ENCODE results near the gene PTPN23. TPM values are rescaled to one million over a fixed set of nuclear protein-coding genes. Genes with fewer than 3 reads are reported as not detected.
"Not testable (repeated sequence)": the region's sequence is repeated elsewhere in the genome, so short reads cannot be mapped to it uniquely, and the experiment has no call there.

PTPN23 gene
- total RNA-seq, 1 donor from 2014 or later, result 18.8 TPM

- DNase-seq, result peak; percentile 45
Measured at GRCh38 chr3:47441796-47442551, 61.2 kb downstream of the PTPN23 start.

- DNase-seq, result no peak
Measured at GRCh38 chr3:47443611-47443995, 62.8 kb downstream of the PTPN23 start.

- peak; percentile 37 for DNase-seq
Measured at GRCh38 chr3:47444103-47444502, 63.3 kb downstream of the PTPN23 start.

- DNase-seq, result no peak
Measured at GRCh38 chr3:47452453-47453215, 71.8 kb downstream of the PTPN23 start.

GRCh38 chr3:47455806-47456452 is 75.1 kb downstream of the PTPN23 start:
- DNase-seq, result no peak

GRCh38 chr3:47456984-47457383 is 76.2 kb downstream of the PTPN23 start:
- DNase-seq, result no peak

- DNase-seq, result not testable (repeated sequence)
Measured at GRCh38 chr3:47459534-47460085, 78.8 kb downstream of the PTPN23 start.

Other genes starting within 250 kb of the PTPN23 start
- 74.0 TPM for gene SETD2, start 216.9 kb upstream of the PTPN23 start, total RNA-seq
- gene KIF9, start 98.2 kb upstream of the PTPN23 start, total RNA-seq, result 9.1 TPM
- gene KLHL18, start 98.1 kb upstream of the PTPN23 start, total RNA-seq, result 16.6 TPM
- gene SCAP, start 94.9 kb downstream of the PTPN23 start, total RNA-seq, result 58.6 TPM
- 17.8 TPM for gene ELP6, start 132.7 kb downstream of the PTPN23 start, total RNA-seq
- 1.4 TPM for gene CSPG5, start 197.8 kb downstream of the PTPN23 start, total RNA-seq